ENCODE results near the gene RALGPS1. TPM values are rescaled to one million over a fixed set of nuclear protein-coding genes. Genes with fewer than 3 reads are reported as not detected.

The RALGPS1 gene
- polyA plus RNA-seq, 1 of the 3 experiments (the other 2 are of a cell fraction): 3.9 TPM

DNA sequence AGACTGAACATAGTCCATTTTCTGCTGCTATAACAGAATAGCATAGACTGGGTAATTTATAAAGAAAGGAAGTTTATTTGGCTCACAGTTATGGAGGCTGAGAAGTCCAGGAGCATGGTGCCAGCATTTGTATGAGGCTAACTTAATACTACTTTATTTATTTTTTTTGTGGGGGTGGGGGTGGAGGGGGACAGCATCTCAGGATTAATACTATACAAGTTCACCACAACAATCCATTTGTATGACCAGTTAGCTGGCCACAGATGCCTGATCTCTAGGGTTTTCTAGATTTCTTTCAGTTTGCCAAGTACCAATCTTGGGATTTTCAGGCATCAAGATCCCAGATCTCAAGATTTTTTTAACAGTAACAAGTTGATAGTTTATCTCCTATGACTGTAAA, 187.6 kb downstream of the RALGPS1 start:
- Histone ChIP-seq H3F3A (replicated peaks; ENCODE audit: insufficient read depth) (no peaks in the 10 kb centered on the region), H2AFZ (ENCODE audit: low read depth) (no peak overlapping the region), H3K4me3 (ENCODE audit: low read depth in 2 of 2, low read length in 1 of 2) (no peak overlapping the region), H3K36me3 (replicated peaks in 1 of 2; ENCODE audit: control insufficient read depth in 1 of 2, insufficient read depth in 2 of 2, low read length in 1 of 2) (peaks cover 0 to 13% of the 10 kb centered on the region in 2 experiments), H4K20me1 (ENCODE audit: insufficient read depth) (no peaks in the 10 kb centered on the region), H3K4me2 (no peak overlapping the region), H3K9ac (no peak overlapping the region), H3K79me2 (ENCODE audit: insufficient read depth) (no peaks in the 10 kb centered on the region), H3K27me3 (ENCODE audit: insufficient read depth) (no peaks in the 10 kb centered on the region), H3K9me3 (no peaks in the 10 kb centered on the region), H3K4me1 (ENCODE audit: control insufficient read depth in 1 of 2, insufficient read depth in 2 of 2, low read depth in 1 of 2, low read length in 1 of 2) (peaks cover 0 to 36% of the 10 kb centered on the region in 2 experiments; a peak in 2 of 4 replicates), H3K9me2 (no peaks in the 10 kb centered on the region), H3K27ac (ENCODE audit: low read depth in 2 of 2, low read length in 1 of 2) (no peak overlapping the region)
- DNase-seq: no peak
- CTCF ChIA-PET: no interaction called here
- TF ChIP-seq, protein P1, sequence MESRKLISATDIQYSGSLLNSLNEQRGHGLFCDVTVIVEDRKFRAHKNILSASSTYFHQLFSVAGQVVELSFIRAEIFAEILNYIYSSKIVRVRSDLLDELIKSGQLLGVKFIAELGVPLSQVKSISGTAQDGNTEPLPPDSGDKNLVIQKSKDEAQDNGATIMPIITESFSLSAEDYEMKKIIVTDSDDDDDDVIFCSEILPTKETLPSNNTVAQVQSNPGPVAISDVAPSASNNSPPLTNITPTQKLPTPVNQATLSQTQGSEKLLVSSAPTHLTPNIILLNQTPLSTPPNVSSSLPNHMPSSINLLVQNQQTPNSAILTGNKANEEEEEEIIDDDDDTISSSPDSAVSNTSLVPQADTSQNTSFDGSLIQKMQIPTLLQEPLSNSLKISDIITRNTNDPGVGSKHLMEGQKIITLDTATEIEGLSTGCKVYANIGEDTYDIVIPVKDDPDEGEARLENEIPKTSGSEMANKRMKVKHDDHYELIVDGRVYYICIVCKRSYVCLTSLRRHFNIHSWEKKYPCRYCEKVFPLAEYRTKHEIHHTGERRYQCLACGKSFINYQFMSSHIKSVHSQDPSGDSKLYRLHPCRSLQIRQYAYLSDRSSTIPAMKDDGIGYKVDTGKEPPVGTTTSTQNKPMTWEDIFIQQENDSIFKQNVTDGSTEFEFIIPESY (IDR thresholded peaks at IDR 0.05; ENCODE audit: borderline replicate concordance, low read depth): no peak
- TF ChIP-seq, protein P2, sequence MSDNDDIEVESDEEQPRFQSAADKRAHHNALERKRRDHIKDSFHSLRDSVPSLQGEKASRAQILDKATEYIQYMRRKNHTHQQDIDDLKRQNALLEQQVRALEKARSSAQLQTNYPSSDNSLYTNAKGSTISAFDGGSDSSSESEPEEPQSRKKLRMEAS (IDR thresholded peaks at IDR 0.05; ENCODE audit: low read depth): no peak
- TF ChIP-seq MEF2A (IDR thresholded peaks at IDR 0.05; ENCODE audit: borderline replicate concordance, low read depth): no peak
- no peak for TF ChIP-seq RXRA (IDR thresholded peaks at IDR 0.05; ENCODE audit: borderline replicate concordance, low read depth)
- TF ChIP-seq FOSL2 (IDR thresholded peaks at IDR 0.05; ENCODE audit: borderline replicate concordance, low read depth): no peak
- no peak for TF ChIP-seq GATA2 (CRISPR knock-in tag; IDR thresholded peaks at IDR 0.05)
- TF ChIP-seq TEAD4 (IDR thresholded peaks at IDR 0.05; ENCODE audit: borderline replicate concordance, insufficient read depth): no peak
- TF ChIP-seq, protein P3, sequence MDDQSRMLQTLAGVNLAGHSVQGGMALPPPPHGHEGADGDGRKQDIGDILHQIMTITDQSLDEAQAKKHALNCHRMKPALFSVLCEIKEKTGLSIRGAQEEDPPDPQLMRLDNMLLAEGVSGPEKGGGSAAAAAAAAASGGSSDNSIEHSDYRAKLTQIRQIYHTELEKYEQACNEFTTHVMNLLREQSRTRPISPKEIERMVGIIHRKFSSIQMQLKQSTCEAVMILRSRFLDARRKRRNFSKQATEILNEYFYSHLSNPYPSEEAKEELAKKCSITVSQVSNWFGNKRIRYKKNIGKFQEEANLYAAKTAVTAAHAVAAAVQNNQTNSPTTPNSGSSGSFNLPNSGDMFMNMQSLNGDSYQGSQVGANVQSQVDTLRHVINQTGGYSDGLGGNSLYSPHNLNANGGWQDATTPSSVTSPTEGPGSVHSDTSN (IDR thresholded peaks at IDR 0.05): no peak
- POLR2A ChIA-PET: interaction anchor here (0.7 kb wide), 1 partner anchor 243 kb away, joined by 4 read pairs; no protein-coding TSS in a partner anchor

DNA sequence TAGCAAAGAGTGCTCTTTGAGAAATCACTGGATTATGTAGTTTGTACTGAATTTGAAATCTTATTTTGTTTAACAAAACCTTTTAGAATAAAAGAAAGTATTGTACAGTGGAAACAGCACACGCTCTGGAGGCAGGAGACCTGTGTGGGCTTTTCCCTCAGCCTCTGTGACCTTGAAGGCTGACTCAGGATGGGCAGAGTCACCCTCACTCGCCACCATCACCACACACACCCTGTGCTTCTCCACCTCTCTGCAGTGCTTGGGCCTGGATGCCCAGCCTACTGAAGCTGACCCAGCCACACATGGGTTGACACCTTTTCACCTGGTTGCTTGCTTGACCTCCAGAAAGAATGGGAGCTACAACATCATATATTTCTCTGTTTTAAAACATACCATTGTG, 188.2 kb downstream of the RALGPS1 start:
- no peaks in the 10 kb centered on the region for H3K9me3 ChIP-seq
- no peaks in the 10 kb centered on the region for H3K9me2 ChIP-seq
- peaks cover 0 to 15% of the 10 kb centered on the region in 2 experiments for H3K36me3 ChIP-seq (replicated peaks in 1 of 2; ENCODE audit: control insufficient read depth in 1 of 2, insufficient read depth in 2 of 2, low read length in 1 of 2)
- no peak overlapping the region for H3K9ac ChIP-seq
- H3K4me1 ChIP-seq (ENCODE audit: control insufficient read depth in 1 of 2, insufficient read depth in 2 of 2, low read depth in 1 of 2, low read length in 1 of 2): peaks cover 0 to 36% of the 10 kb centered on the region in 2 experiments; a peak in 2 of 4 replicates
- H2AFZ ChIP-seq (ENCODE audit: low read depth): no peak overlapping the region
- ChIA-PET POLR2A (interaction anchor here (0.7 kb wide), 1 partner anchor 242 kb away, joined by 4 read pairs; no protein-coding TSS in a partner anchor), CTCF (interaction anchor here (1.0 to 2.9 kb wide), 4 partner anchors 8 to 96 kb away, joined by 3 to 11 read pairs (median 4); no protein-coding TSS in a partner anchor)
- DNase-seq: no peak
- no peak overlapping the region for H3K4me3 ChIP-seq (ENCODE audit: low read depth in 2 of 2, low read length in 1 of 2)
- H4K20me1 ChIP-seq (ENCODE audit: insufficient read depth): no peaks in the 10 kb centered on the region
- 76% methylated on average over 2 of the region's 2 CpGs for WGBS (ENCODE audit: low lambda C conversion rate)
- H3K4me2 ChIP-seq: no peak overlapping the region
- H3K79me2 ChIP-seq (ENCODE audit: insufficient read depth): no peaks in the 10 kb centered on the region
- TF ChIP-seq EZH2phosphoT487 (IDR thresholded peaks at IDR 0.05; ENCODE audit: borderline replicate concordance, low read depth): no peak
- no peak for TF ChIP-seq RCOR1 (IDR thresholded peaks at IDR 0.05; ENCODE audit: low read length)
- TF ChIP-seq, protein P3 (IDR thresholded peaks at IDR 0.05): no peak
- TF ChIP-seq RXRA (IDR thresholded peaks at IDR 0.05; ENCODE audit: borderline replicate concordance, low read depth): no peak
- TF ChIP-seq SMC3 (IDR thresholded peaks at IDR 0.05; ENCODE audit: low read depth, low read length): no peak
- TF ChIP-seq MEF2A (IDR thresholded peaks at IDR 0.05; ENCODE audit: borderline replicate concordance, low read depth): no peak
- H3K27me3 ChIP-seq (ENCODE audit: insufficient read depth): no peaks in the 10 kb centered on the region
- H3F3A ChIP-seq (replicated peaks; ENCODE audit: insufficient read depth): no peaks in the 10 kb centered on the region
- no peak overlapping the region for H3K27ac ChIP-seq (ENCODE audit: low read depth in 2 of 2, low read length in 1 of 2)
